ENCODE data around the gene DAPK2. TPM values are rescaled to one million over a fixed set of nuclear protein-coding genes. Genes with fewer than 3 reads are reported as not detected.

DAPK2 gene
- polyA plus RNA-seq, 2 of the 4 experiments (the other 2 are of a cell fraction), result 3.1 to 4.8 TPM

DNA sequence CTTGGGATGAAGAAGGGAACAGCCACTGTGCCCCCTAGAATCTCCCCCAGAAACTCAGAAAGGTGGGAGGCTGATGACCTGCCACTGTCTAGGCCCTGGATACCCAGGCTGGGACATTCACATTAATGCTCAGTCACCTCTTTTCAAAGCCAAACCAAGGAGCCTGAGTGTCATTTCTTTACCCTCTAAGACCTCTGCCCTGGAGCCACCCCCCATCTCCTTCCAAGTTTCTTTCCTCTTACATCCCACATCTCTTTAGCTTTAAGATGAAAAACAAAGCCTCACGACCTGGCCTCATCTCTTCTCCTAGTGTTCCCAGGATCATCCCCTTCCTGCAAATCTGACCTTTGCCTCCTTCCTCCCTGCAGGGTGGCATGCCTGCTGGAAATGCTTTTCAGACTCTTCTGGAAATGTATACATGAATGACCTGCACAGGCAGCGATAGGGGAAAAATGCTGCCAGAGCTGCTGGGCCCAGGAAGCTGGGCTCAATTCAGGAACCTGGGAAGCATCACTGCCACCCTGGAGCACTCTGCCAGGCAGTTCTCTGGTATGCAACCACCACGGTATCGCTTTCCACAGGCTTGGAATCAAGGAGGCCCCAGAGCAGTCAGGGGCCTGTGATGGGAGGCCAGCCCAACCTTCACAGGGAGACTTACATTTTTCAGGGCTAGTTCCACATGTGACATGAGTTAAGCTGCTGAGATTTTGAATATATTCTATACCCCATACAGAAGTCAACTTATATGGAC is 67.6 kb downstream of the DAPK2 start:
- DNase-seq (ENCODE audit: low read depth in 1 of 2, low spot score in 1 of 2) (no peak), ATAC-seq (peak in 1 of 2 experiments; percentile 37; a peak in 2 of 6 replicates), FAIRE-seq (no peak)
- 64% methylated on average over 4 of the region's 4 CpGs for WGBS (ENCODE audit: missing lambda C conversion rate)
- no peak overlapping the region for H3K4me2 ChIP-seq
- ChIA-PET CTCF (interaction anchor here (0.6 to 2.4 kb wide), 5 partner anchors 47 to 336 kb away, joined by 3 to 6 read pairs (median 3); partner anchors contain the start of gene DAPK2), POLR2A (no interaction called here)
- no peak overlapping the region for H3K27ac ChIP-seq
- TF ChIP-seq RNF2 (IDR thresholded peaks at IDR 0.05; ENCODE audit: borderline replicate concordance, low read depth) (no peak), RAD21 (conservative IDR thresholded peaks at IDR 0.05 in 1 of 2, IDR thresholded peaks at IDR 0.05 in 1 of 2) (no peak), FOXS1 (CRISPR knock-in tag; IDR thresholded peaks at IDR 0.05) (no peak), KDM1A (IDR thresholded peaks at IDR 0.05; ENCODE audit: low read depth) (no peak), ZFP36 (IDR thresholded peaks at IDR 0.05; ENCODE audit: borderline replicate concordance, partially characterized antibody) (no peak), TFCP2L1 (CRISPR knock-in tag; IDR thresholded peaks at IDR 0.05) (no peak), HOXA7 (CRISPR knock-in tag; IDR thresholded peaks at IDR 0.05) (no peak), HEYL (CRISPR knock-in tag; IDR thresholded peaks at IDR 0.05) (no peak), RARB (CRISPR knock-in tag; IDR thresholded peaks at IDR 0.05) (no peak), POLR2AphosphoS2 (conservative IDR thresholded peaks at IDR 0.05; ENCODE audit: low read length) (no peak), NR3C1 (IDR thresholded peaks at IDR 0.05) (no peak), HOXB13 (CRISPR knock-in tag; IDR thresholded peaks at IDR 0.05; ENCODE audit: low read depth) (no peak), HDAC2 (IDR thresholded peaks at IDR 0.05) (no peak)
- TF ChIP-seq, protein P1, sequence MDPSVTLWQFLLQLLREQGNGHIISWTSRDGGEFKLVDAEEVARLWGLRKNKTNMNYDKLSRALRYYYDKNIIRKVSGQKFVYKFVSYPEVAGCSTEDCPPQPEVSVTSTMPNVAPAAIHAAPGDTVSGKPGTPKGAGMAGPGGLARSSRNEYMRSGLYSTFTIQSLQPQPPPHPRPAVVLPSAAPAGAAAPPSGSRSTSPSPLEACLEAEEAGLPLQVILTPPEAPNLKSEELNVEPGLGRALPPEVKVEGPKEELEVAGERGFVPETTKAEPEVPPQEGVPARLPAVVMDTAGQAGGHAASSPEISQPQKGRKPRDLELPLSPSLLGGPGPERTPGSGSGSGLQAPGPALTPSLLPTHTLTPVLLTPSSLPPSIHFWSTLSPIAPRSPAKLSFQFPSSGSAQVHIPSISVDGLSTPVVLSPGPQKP (IDR thresholded peaks at IDR 0.05; ENCODE audit: low read depth, low read length), result no peak
- H3K4me1 ChIP-seq, result peaks cover 9% of the 10 kb centered on the region; the same call in 2 of the 3 replicates
- H3K9me3 ChIP-seq, result no peaks in the 10 kb centered on the region
- no peak overlapping the region for H3K4me3 ChIP-seq

GRCh38 chr15:63977119-63977518 is 69.2 kb downstream of the DAPK2 start:
- ATAC-seq (no peak), FAIRE-seq (no peak), DNase-seq (ENCODE audit: low read depth in 1 of 2, low spot score in 1 of 2) (no peak)
- no peaks in the 10 kb centered on the region for H3K9me3 ChIP-seq
- no peak overlapping the region for H3K27ac ChIP-seq
- POLR2A ChIA-PET, result no interaction called here
- peaks cover 19% of the 10 kb centered on the region; the same call in 2 of the 3 replicates for H3K4me1 ChIP-seq
- H3K4me2 ChIP-seq, result no peak overlapping the region
- 66% methylated on average over 2 of the region's 2 CpGs for WGBS (ENCODE audit: missing lambda C conversion rate)
- TF ChIP-seq NR3C1 (IDR thresholded peaks at IDR 0.05) (no peak), ZFP36 (IDR thresholded peaks at IDR 0.05; ENCODE audit: borderline replicate concordance, partially characterized antibody) (no peak), POLR2A (IDR thresholded peaks at IDR 0.05; ENCODE audit: low read length) (no peak), ZNF302 (CRISPR knock-in tag; IDR thresholded peaks at IDR 0.05) (no peak), ZSCAN20 (CRISPR knock-in tag; IDR thresholded peaks at IDR 0.05) (no peak), MAZ (IDR thresholded peaks at IDR 0.05; ENCODE audit: borderline replicate concordance, low read depth, low read length) (no peak), PHF8 (IDR thresholded peaks at IDR 0.05; ENCODE audit: borderline replicate concordance, low read depth) (no peak), RCOR1 (IDR thresholded peaks at IDR 0.05; ENCODE audit: low read depth, low read length) (no peak), HOXB13 (CRISPR knock-in tag; IDR thresholded peaks at IDR 0.05; ENCODE audit: low read depth) (no peak), JUN (IDR thresholded peaks at IDR 0.05) (no peak), RNF2 (IDR thresholded peaks at IDR 0.05; ENCODE audit: borderline replicate concordance, low read depth) (no peak), CBX8 (IDR thresholded peaks at IDR 0.05) (no peak)
- TF ChIP-seq, protein P2, sequence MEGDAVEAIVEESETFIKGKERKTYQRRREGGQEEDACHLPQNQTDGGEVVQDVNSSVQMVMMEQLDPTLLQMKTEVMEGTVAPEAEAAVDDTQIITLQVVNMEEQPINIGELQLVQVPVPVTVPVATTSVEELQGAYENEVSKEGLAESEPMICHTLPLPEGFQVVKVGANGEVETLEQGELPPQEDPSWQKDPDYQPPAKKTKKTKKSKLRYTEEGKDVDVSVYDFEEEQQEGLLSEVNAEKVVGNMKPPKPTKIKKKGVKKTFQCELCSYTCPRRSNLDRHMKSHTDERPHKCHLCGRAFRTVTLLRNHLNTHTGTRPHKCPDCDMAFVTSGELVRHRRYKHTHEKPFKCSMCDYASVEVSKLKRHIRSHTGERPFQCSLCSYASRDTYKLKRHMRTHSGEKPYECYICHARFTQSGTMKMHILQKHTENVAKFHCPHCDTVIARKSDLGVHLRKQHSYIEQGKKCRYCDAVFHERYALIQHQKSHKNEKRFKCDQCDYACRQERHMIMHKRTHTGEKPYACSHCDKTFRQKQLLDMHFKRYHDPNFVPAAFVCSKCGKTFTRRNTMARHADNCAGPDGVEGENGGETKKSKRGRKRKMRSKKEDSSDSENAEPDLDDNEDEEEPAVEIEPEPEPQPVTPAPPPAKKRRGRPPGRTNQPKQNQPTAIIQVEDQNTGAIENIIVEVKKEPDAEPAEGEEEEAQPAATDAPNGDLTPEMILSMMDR (IDR thresholded peaks at IDR 0.05), result no peak
- TF ChIP-seq, protein P3, sequence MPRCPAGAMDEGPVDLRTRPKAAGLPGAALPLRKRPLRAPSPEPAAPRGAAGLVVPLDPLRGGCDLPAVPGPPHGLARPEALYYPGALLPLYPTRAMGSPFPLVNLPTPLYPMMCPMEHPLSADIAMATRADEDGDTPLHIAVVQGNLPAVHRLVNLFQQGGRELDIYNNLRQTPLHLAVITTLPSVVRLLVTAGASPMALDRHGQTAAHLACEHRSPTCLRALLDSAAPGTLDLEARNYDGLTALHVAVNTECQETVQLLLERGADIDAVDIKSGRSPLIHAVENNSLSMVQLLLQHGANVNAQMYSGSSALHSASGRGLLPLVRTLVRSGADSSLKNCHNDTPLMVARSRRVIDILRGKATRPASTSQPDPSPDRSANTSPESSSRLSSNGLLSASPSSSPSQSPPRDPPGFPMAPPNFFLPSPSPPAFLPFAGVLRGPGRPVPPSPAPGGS (IDR thresholded peaks at IDR 0.05), result no peak
- CTCF ChIA-PET, result interaction anchor here (0.9 to 2.4 kb wide), 6 partner anchors 9 to 225 kb away, joined by 3 to 6 read pairs (median 4); partner anchors contain the start of gene DAPK2
- no peak overlapping the region for H3K4me3 ChIP-seq

Data from A549 (cell line).